ENCODE measurements around the gene DNAJC7.

The DNAJC7 gene

DNA sequence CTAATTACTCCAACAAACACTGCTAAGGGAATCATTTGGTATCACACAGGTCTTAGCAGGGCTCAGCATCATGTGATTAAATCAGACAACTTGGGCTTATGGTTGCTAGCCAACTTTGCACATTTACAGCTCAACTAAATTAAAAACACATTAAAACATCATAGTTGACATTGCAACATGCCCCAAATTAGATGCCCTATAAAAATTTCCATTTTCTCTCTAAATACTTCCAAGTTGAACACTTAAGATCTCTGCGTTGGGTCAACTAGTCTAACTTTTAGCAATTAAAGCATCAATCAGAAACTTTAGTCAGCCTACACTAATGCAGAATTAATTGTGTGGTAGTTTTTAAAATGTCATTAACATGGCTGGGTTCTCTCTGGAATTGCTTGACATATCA lies 12.1 kb downstream of the DNAJC7 start:
- TF ChIP-seq TAF1 (IDR thresholded peaks at IDR 0.05; ENCODE audit: borderline replicate concordance, insufficient read depth, low read length) (no peak), POLR2AphosphoS5 (IDR thresholded peaks at IDR 0.05; ENCODE audit: low read depth, low read length) (no peak), FOXP2 (optimal IDR thresholded peaks at IDR 0.05; ENCODE audit: borderline replicate concordance, extremely low read depth, extremely low read length, insufficient read depth) (no peak), SIN3A (IDR thresholded peaks at IDR 0.05; ENCODE audit: borderline replicate concordance, insufficient read depth, low read length) (no peak)
- TF ChIP-seq, protein P1, sequence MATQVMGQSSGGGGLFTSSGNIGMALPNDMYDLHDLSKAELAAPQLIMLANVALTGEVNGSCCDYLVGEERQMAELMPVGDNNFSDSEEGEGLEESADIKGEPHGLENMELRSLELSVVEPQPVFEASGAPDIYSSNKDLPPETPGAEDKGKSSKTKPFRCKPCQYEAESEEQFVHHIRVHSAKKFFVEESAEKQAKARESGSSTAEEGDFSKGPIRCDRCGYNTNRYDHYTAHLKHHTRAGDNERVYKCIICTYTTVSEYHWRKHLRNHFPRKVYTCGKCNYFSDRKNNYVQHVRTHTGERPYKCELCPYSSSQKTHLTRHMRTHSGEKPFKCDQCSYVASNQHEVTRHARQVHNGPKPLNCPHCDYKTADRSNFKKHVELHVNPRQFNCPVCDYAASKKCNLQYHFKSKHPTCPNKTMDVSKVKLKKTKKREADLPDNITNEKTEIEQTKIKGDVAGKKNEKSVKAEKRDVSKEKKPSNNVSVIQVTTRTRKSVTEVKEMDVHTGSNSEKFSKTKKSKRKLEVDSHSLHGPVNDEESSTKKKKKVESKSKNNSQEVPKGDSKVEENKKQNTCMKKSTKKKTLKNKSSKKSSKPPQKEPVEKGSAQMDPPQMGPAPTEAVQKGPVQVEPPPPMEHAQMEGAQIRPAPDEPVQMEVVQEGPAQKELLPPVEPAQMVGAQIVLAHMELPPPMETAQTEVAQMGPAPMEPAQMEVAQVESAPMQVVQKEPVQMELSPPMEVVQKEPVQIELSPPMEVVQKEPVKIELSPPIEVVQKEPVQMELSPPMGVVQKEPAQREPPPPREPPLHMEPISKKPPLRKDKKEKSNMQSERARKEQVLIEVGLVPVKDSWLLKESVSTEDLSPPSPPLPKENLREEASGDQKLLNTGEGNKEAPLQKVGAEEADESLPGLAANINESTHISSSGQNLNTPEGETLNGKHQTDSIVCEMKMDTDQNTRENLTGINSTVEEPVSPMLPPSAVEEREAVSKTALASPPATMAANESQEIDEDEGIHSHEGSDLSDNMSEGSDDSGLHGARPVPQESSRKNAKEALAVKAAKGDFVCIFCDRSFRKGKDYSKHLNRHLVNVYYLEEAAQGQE (IDR thresholded peaks at IDR 0.05; ENCODE audit: insufficient read depth in 1 of 2, low read depth in 2 of 2, low read length in 2 of 2) = no peak

DNA sequence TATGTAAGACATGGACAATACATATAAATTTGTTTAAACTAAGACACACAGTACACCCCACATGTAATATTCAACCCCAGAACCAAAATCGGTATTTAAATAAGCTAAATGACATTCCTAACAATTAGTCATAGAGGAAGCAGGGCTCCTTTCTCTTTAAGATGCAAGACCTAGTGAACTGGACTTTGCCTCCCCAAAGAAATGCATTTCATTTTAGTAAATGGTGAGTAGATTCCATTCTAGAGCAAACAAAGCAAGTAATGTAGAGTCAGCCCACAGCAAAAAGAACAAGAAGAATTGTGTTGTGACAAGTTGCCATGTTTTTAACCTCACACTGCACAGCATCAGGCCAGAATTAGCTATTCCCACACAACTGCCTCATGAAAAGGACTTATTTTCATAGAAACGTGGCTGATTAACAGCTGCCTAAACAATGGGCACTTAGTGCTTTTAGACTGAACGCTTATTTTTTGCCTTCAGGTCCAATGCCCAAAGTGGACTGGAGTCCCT lies 14.4 kb downstream of the DNAJC7 start:
- TF ChIP-seq SIN3A (IDR thresholded peaks at IDR 0.05; ENCODE audit: borderline replicate concordance, insufficient read depth, low read length) = no peak
- TF ChIP-seq FOXP2 (optimal IDR thresholded peaks at IDR 0.05; ENCODE audit: borderline replicate concordance, extremely low read depth, extremely low read length, insufficient read depth) = no peak
- TF ChIP-seq, protein P1 (IDR thresholded peaks at IDR 0.05; ENCODE audit: insufficient read depth in 1 of 2, low read depth in 2 of 2, low read length in 2 of 2) = no peak
- no peak for TF ChIP-seq TAF1 (IDR thresholded peaks at IDR 0.05; ENCODE audit: borderline replicate concordance, insufficient read depth, low read length)
- no peak for TF ChIP-seq POLR2AphosphoS5 (IDR thresholded peaks at IDR 0.05; ENCODE audit: low read depth, low read length)

DNA sequence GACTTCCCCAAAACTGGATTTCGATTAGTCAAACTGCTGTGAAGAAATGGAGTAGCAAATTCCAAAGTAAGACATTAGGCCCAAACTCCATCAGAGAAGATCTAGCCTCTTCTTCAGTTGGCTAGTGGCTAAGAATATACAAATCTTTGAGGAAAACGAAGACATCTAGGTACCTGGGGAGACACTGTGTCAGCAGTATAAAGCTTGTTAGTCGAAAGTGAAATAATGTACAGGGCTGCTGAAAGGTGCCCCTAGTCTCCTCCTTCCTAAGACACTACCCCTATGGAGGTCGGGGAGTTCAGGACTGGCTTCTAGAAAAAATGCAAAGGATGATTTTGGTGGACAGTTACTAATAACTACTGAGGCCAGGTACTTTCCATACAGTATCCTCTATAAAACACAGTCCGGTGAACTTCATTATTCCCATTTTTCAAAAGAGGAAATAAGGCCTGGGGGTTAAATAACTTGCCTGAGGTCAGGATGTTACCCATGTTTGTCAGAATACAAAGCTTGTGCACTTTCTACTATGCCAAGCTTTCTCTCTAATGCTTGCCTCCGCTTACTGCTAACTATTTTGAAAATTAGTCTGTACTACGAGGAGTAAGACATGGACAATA lies 15.0 kb downstream of the DNAJC7 start:
- no peak for TF ChIP-seq SIN3A (IDR thresholded peaks at IDR 0.05; ENCODE audit: borderline replicate concordance, insufficient read depth, low read length)
- no peak for TF ChIP-seq TAF1 (IDR thresholded peaks at IDR 0.05; ENCODE audit: borderline replicate concordance, insufficient read depth, low read length)
- no peak for TF ChIP-seq FOXP2 (optimal IDR thresholded peaks at IDR 0.05; ENCODE audit: borderline replicate concordance, extremely low read depth, extremely low read length, insufficient read depth)
- no peak for TF ChIP-seq POLR2AphosphoS5 (IDR thresholded peaks at IDR 0.05; ENCODE audit: low read depth, low read length)
- TF ChIP-seq, protein P1 (IDR thresholded peaks at IDR 0.05; ENCODE audit: insufficient read depth in 1 of 2, low read depth in 2 of 2, low read length in 2 of 2) = no peak

DNA sequence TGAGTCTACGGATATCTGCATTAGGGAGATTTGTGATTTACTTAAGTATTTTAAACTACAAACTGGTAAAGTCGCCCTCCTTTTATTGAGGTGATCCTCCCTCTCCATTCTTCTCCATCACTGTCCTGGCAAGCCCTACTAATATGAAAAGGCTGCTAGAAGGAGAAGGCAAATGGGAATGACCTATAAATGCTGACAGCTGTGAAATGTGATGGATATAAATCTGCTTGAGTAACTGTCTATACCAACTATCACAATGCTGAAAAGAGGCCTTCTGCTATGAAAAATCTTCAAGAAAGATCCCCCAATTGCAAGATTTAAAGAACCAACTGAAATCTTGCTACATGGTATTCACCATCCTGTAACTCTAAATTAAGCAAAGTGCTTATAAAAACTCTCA lies 15.5 kb downstream of the DNAJC7 start:
- TF ChIP-seq, protein P1 (IDR thresholded peaks at IDR 0.05; ENCODE audit: insufficient read depth in 1 of 2, low read depth in 2 of 2, low read length in 2 of 2) = no peak
- TF ChIP-seq TAF1 (IDR thresholded peaks at IDR 0.05; ENCODE audit: borderline replicate concordance, insufficient read depth, low read length) (no peak), POLR2AphosphoS5 (IDR thresholded peaks at IDR 0.05; ENCODE audit: low read depth, low read length) (no peak), SIN3A (IDR thresholded peaks at IDR 0.05; ENCODE audit: borderline replicate concordance, insufficient read depth, low read length) (no peak), FOXP2 (optimal IDR thresholded peaks at IDR 0.05; ENCODE audit: borderline replicate concordance, extremely low read depth, extremely low read length, insufficient read depth) (no peak)

All from PFSK-1 (cell line).